Measurements from ENCODE around the gene MX2.
"Not testable (repeated sequence)": the region's sequence is repeated elsewhere in the genome, so short reads cannot be mapped to it uniquely, and the experiment has no call there.

MX2 gene

GRCh38 chr21:41361786-41362604, at the start of gene MX2:
Gene MX2 (plus strand): TSS chr21:41362027. CDS start chr21:41376907, 14,880 bp downstream.
- peak; percentile 58 for DNase-seq (ENCODE audit: low spot score)

GRCh38 chr21:41313285-41314164, 48.3 kb upstream of the MX2 start:
- DNase-seq (ENCODE audit: low spot score) = not testable (repeated sequence)

- no peak for DNase-seq (ENCODE audit: low spot score)
These were observed 46.1 kb upstream of the MX2 start for GRCh38 chr21:41315726-41316125.

GRCh38 chr21:41316200-41317062, 45.4 kb upstream of the MX2 start, which contains the start of gene FAM3B:
Gene FAM3B (plus strand): TSS chr21:41316801. CDS start chr21:41316880, 79 bp downstream.
- no peak for DNase-seq (ENCODE audit: low spot score)

GRCh38 chr21:41317063-41317392, 44.8 kb upstream of the MX2 start:
- no peak for DNase-seq (ENCODE audit: low spot score)

- no peak for DNase-seq (ENCODE audit: low spot score)
These were observed 44.4 kb upstream of the MX2 start for GRCh38 chr21:41317458-41317857.

- DNase-seq (ENCODE audit: low spot score) = no peak
These were observed 43.6 kb upstream of the MX2 start for GRCh38 chr21:41318218-41318617.

GRCh38 chr21:41319273-41319672, 42.6 kb upstream of the MX2 start:
- no peak for DNase-seq (ENCODE audit: low spot score)

- DNase-seq (ENCODE audit: low spot score) = no peak
These were observed 40.5 kb upstream of the MX2 start for GRCh38 chr21:41321211-41321907.

GRCh38 chr21:41321908-41322495, 39.8 kb upstream of the MX2 start:
- DNase-seq (ENCODE audit: low spot score) = no peak

- no peak for DNase-seq (ENCODE audit: low spot score)
These were observed 39.1 kb upstream of the MX2 start for GRCh38 chr21:41322496-41323382.

GRCh38 chr21:41325138-41325912, 36.5 kb upstream of the MX2 start:
- DNase-seq (ENCODE audit: low spot score) = no peak

- no peak for DNase-seq (ENCODE audit: low spot score)
These were observed 35.3 kb upstream of the MX2 start for GRCh38 chr21:41326414-41327080.

GRCh38 chr21:41327753-41328152, 34.1 kb upstream of the MX2 start:
- no peak for DNase-seq (ENCODE audit: low spot score)

GRCh38 chr21:41328660-41329607, 32.9 kb upstream of the MX2 start:
- no peak for DNase-seq (ENCODE audit: low spot score)

- DNase-seq (ENCODE audit: low spot score) = no peak
These were observed 28.1 kb upstream of the MX2 start for GRCh38 chr21:41333752-41334151.

GRCh38 chr21:41337515-41337914, 24.3 kb upstream of the MX2 start:
- no peak for DNase-seq (ENCODE audit: low spot score)
